Renal pelvis (tissue), 12 donors: ENCODE data around the gene ANXA1. TPM values are rescaled to one million over a fixed set of nuclear protein-coding genes. Genes with fewer than 3 reads are reported as not detected.
A peak's percentile ranks its signal among the peaks of the same experiment; 100 is the strongest.
"Not testable (repeated sequence)": the region's sequence is repeated elsewhere in the genome, so short reads cannot be mapped to it uniquely, and the experiment has no call there.

Source experiments
- DNase-seq: peaks from one replicate; pipeline ENCODE4 v3.0.0-alpha.2; 2013
- long read RNA-seq, 16 experiments: transcript quantifications; one replicate each; lab custom pipeline, GENCODE V29; 2026
- polyA plus RNA-seq, 3 donors: library from polyadenylated mRNA; unstranded; fragments of 120-200 nt; gene quantifications; one replicate each; pipeline ENCODE4 v1.2.1, GENCODE V29; 2013; ENCODE audit not compliant: insufficient read length in 3 of 3

ANXA1 gene, protein sequence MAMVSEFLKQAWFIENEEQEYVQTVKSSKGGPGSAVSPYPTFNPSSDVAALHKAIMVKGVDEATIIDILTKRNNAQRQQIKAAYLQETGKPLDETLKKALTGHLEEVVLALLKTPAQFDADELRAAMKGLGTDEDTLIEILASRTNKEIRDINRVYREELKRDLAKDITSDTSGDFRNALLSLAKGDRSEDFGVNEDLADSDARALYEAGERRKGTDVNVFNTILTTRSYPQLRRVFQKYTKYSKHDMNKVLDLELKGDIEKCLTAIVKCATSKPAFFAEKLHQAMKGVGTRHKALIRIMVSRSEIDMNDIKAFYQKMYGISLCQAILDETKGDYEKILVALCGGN
- 10 to 100 TPM; 19.5 to 32.4 (median 32.1) TPM for polyA plus RNA-seq
- long read RNA-seq, donor 1, transcript ANXA1-201 (13 exons, 1,509 nt): major isoform, 15 of 15 reads
- long read RNA-seq, donor 1, partial matches to known transcripts: 0 of 15 reads
- long read RNA-seq, donor 1, other reads (novel, unspliced or antisense): 0 of 15 reads
- long read RNA-seq, donor 2, transcript ANXA1-201 (13 exons, 1,509 nt): major isoform, 27 of 27 reads
- long read RNA-seq, donor 2, partial matches to known transcripts: 0 of 27 reads
- long read RNA-seq, donor 2, other reads (novel, unspliced or antisense): 0 of 27 reads
- long read RNA-seq, donor 3, transcript ANXA1-201 (13 exons, 1,509 nt): major isoform, 15 of 18 reads
- long read RNA-seq, donor 3, partial matches to known transcripts: 0 of 18 reads
- long read RNA-seq, donor 3, other reads (novel, unspliced or antisense): 0 of 18 reads
- long read RNA-seq, donor 4, transcript ANXA1-201 (13 exons, 1,509 nt): major isoform, 21 of 28 reads
- long read RNA-seq, donor 4, partial matches to known transcripts: 6 of 28 reads
- long read RNA-seq, donor 4, other reads (novel, unspliced or antisense): 0 of 28 reads
- long read RNA-seq, donor 5, partial matches to known transcripts: 0 of 4 reads
- long read RNA-seq, donor 5, other reads (novel, unspliced or antisense): 0 of 4 reads
- long read RNA-seq, donor 6, transcript ANXA1-201 (13 exons, 1,509 nt): major isoform, 13 of 14 reads
- long read RNA-seq, donor 6, partial matches to known transcripts: 0 of 14 reads
- long read RNA-seq, donor 6, other reads (novel, unspliced or antisense): 0 of 14 reads
- long read RNA-seq, donor 7, transcript ANXA1-201 (13 exons, 1,509 nt): major isoform, 22 of 27 reads
- long read RNA-seq, donor 7, partial matches to known transcripts: 0 of 27 reads
- long read RNA-seq, donor 7, other reads (novel, unspliced or antisense): 0 of 27 reads
- long read RNA-seq, donor 8, transcript ANXA1-201 (13 exons, 1,509 nt): major isoform, 40 of 70 reads
- long read RNA-seq, donor 8, partial matches to known transcripts: 25 of 70 reads
- long read RNA-seq, donor 8, other reads (novel, unspliced or antisense): 0 of 70 reads
- long read RNA-seq, donor 9, transcript ANXA1-201 (13 exons, 1,509 nt): major isoform, 12 of 13 reads
- long read RNA-seq, donor 9, partial matches to known transcripts: 0 of 13 reads
- long read RNA-seq, donor 9, other reads (novel, unspliced or antisense): 0 of 13 reads
- long read RNA-seq, donor 10, transcript ANXA1-201 (13 exons, 1,509 nt): major isoform, 9 of 12 reads
- long read RNA-seq, donor 10, partial matches to known transcripts: 0 of 12 reads
- long read RNA-seq, donor 10, other reads (novel, unspliced or antisense): 0 of 12 reads
- long read RNA-seq, donor 11, transcript ANXA1-201 (13 exons, 1,509 nt): major isoform, 6 of 8 reads
- long read RNA-seq, donor 11, partial matches to known transcripts: 0 of 8 reads
- long read RNA-seq, donor 11, other reads (novel, unspliced or antisense): 0 of 8 reads
- long read RNA-seq, donor 12, transcript ANXA1-201 (13 exons, 1,509 nt): major isoform, 22 of 24 reads
- long read RNA-seq, donor 12, partial matches to known transcripts: 0 of 24 reads
- long read RNA-seq, donor 12, other reads (novel, unspliced or antisense): 0 of 24 reads
- long read RNA-seq, donor 13, partial matches to known transcripts: 0 of 8 reads
- long read RNA-seq, donor 13, other reads (novel, unspliced or antisense): 0 of 8 reads
- long read RNA-seq, donor 14: 0 reads
- long read RNA-seq, donor 15, transcript ANXA1-201 (13 exons, 1,509 nt): major isoform, 25 of 29 reads
- long read RNA-seq, donor 15, partial matches to known transcripts: 0 of 29 reads
- long read RNA-seq, donor 15, other reads (novel, unspliced or antisense): 0 of 29 reads
- long read RNA-seq, donor 16, transcript ANXA1-201 (13 exons, 1,509 nt): major isoform, 15 of 22 reads
- long read RNA-seq, donor 16, partial matches to known transcripts: 5 of 22 reads
- long read RNA-seq, donor 16, other reads (novel, unspliced or antisense): 0 of 22 reads

DNA sequence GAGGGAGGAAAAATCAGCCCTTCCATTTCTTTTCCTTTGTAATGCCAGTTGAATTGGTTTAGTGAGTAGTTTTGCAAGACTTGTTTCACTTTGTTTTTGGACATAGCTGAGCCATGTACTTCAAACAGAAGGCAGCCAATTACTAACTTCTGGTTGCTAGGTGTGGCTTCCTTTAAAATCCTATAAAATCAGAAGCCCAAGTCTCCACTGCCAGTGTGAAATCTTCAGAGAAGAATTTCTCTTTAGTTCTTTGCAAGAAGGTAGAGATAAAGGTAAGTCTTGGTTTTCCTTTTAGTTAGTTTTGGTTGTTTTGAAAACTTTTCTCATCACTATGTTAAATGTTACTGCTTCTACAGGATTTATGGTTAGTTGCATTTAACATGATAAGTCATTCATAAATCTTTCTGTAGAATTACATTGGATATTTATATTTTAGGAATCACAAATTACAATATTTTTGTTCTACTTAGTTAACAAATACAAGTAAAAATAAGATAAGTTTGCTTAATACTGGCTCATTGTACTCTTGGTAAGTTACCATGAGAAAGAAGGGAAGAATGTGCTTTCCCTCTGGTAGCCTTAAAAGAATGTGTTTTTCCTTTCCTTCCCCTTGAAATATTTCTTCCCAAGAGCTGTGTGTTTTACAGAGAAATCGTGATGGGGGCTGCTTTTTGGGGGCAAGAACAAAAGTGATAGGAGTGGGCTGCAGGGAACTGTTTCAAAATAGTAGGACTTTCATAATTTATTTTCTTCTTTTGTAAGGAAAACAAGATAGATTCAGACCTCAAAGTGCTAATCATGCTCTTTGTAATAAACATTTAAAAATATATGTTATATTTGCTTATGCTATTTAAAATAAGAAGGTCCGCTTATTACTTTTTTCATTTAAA, at the start of gene ANXA1:
Gene ANXA1 (plus strand): TSS at position 213 of the 890 bp plus-strand sequence. CDS start 6,671 bp downstream, outside the sequence.
- DNase-seq: no peak

GRCh38 chr9:73104342-73104741, 47.3 kb upstream of the ANXA1 start:
- no peak for DNase-seq

GRCh38 chr9:73104921-73105320, 46.7 kb upstream of the ANXA1 start:
- DNase-seq: no peak

GRCh38 chr9:73107489-73108069, 44.1 kb upstream of the ANXA1 start:
- not testable (repeated sequence) for DNase-seq

DNA sequence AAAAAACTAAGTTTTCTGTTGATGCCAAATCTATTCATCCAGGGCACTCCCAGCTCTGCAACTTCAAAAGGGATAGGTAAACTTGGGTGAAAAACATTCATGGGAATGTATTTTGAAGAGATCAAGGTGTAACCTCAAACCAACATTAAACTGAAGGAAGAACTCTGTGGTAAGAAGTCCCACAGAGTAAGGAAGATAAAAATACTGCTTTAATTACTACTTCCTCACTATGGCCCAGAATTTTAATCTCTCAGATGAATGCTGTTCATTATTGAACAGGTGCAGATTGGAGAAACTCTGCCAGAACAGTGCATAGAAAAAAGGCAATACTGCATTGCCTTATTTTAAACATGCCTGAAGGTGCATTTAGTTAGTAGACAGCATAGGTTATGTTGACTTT, 37.6 kb upstream of the ANXA1 start:
- DNase-seq: no peak

GRCh38 chr9:73114958-73115357, 36.7 kb upstream of the ANXA1 start:
- DNase-seq: no peak

- DNase-seq: no peak
Measured at GRCh38 chr9:73116031-73116430, 35.6 kb upstream of the ANXA1 start.

DNA sequence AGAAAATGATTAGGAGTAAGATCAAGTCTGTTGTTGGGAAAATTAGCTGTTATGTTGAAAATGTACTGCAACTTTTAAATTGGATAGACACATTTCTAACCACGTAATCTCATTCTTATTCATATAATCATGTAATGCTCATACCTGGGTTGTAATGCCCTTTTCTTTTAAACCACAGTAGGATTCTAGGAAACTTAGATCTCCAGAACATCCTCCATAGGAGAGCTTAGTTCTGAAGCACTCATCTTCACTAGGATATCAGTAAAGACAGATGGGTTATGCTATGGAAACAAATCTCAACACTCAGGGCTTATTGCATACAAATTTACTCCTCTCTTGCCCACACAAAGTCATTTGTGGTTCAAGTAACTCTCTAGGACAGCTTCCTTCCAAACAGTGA, 34.8 kb upstream of the ANXA1 start:
- no peak for DNase-seq

DNA sequence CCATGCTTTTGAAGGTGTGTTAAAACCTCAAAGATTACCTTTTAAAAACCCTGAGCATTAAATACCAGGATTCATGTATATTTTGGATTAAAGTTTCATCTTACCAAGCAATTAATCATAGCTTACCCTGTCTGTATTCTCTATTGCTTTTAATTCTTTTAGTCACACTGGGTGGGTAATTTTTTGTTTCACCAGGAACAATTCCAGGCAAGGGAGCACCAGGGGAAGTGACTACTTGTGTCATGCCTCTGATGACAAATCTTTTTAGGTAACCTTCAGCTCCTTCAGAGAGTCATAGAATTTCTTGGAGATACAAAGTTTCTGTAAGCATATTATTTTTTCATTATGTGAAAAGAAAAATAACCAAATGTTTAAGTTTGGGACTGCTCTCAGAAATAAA, 33.4 kb upstream of the ANXA1 start:
- no peak for DNase-seq

- no peak for DNase-seq
Measured at GRCh38 chr9:73118898-73119554, 32.6 kb upstream of the ANXA1 start.

GRCh38 chr9:73121375-73121935, 30.2 kb upstream of the ANXA1 start:
- no peak for DNase-seq

DNA sequence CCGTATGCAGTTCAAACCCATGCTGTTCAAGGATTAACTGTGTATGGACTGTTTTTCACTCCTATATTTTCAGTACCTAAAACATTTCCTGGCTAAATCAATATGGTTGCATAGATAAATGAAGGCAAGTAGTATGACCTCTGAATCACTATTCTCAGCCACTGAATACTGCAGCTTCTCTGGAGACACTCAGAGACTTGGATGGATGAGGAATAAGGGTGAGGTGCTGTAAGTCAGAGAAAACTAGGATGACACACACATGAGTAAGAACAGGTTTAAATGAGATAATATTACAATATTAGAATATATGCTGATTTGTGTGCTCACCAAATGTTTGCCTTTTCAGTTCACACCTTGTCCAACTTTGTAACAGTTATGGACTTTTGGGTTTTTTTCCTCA, 26.0 kb upstream of the ANXA1 start:
- no peak for DNase-seq

DNA sequence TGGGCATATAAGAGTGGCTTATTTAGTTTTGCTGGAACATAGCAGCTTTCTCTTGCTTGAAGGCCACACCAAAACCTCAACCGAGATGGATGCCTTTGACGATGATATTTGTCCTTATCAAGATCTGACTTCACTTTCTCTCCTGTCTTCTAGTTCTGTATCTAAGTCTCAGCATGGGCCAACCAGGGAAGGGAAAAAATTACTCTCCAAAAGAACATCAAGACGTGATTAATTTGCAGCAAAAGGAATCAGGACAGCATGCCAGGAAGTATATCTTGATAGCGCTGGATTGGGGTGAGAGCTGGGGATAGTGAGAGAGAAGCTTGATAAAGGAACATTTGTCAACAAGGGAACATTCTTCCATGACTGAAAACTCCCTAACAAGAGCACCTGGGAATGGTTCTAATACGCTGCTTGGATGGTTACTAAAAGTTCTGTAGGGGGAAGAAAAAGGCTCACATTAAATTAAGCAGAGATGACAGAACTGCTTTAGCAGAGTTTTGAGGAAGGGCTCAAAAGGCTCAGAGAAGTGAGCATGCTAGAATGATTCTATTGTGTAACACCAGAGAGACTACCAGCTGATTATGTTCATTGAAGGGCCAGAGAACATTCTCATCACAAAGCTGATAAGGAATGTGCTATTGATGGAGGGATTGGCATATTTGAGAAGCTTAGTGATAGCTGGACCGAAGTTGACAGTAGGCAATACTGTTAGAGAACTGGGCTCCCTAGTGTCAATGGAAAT, 21.6 kb upstream of the ANXA1 start:
- DNase-seq: no peak

DNA sequence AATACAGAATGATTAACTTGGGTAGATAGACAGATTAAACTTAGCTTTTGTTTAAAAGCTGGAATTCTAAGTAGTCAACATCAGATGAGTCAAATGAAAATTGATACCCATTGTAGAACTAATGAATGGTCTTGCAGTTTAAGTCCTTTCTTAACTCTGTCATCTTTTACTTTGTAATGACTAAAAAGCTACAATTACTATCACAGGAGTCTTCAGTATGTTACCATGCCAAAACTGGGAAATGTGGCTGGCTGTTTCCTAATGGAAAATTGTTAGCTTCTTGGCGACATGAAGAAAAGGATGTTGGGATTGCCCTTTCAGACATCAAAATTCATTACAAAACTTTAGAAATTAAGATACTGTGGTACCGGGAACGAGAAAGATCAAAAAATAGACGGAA, 20.2 kb upstream of the ANXA1 start:
- no peak for DNase-seq

DNA sequence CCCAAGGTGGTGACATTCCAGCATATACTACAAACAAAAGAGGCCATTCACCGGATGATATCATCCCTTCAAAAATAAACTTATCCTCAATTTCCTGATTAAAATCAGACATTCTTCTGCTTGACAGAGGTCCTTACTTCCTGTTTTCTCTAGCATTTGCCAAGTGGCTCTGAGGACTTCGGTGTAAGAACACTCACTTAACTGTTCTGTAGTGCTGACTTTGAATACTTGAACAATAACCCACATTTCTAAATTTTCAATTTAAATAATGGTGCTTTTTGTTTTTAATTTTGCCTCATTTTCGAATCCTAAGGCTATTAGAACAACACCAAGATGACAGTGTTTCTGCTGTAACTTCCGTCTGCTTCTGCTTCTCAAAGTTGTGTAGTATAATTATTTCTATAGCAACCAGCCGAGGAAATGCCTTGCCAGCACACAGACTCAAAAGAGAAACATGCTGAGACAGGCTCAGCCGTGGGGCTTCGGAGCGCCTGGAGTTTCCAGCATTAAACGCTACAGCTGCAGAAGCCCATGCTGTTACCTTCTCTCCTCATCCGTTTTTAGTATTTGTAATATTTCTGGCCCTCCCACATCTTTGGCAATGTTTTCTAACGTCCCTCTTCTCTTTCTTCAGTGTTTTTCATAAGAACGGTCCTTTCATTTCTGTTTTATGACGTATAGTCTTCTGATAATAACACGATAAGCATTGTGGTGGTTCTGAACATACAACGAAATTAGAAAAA, 19.5 kb upstream of the ANXA1 start:
- DNase-seq: peak; percentile 74
